HEK293T (cell line): ENCODE data around the gene CAPRIN1.

ENCODE experiments used
- BHLHE40 ChIP-seq: fragments of 450-650 bp; IDR thresholded peaks from 2 replicates; pipeline ENCODE4 v1.6.1; 2016; ENCODE audit warnings: mild to moderate bottlenecking, moderate library complexity, borderline replicate concordance
- CTBP1 ChIP-seq: fragments of 450-650 bp; IDR thresholded peaks from 2 replicates; pipeline ENCODE4 v1.6.1; 2016; ENCODE audit warnings: borderline replicate concordance
- FOXA1 ChIP-seq: fragments of 450-650 bp; IDR thresholded peaks from 2 replicates; pipeline ENCODE4 v1.6.1; 2016; ENCODE audit warnings: mild to moderate bottlenecking
- FOXK2 ChIP-seq: fragments of 450-650 bp; IDR thresholded peaks from 2 replicates; pipeline ENCODE4 v1.6.1; 2016; ENCODE audit warnings: mild to moderate bottlenecking
- HDGF ChIP-seq: fragments of 450-650 bp; IDR thresholded peaks from 2 replicates; pipeline ENCODE4 v1.6.1; 2017; ENCODE audit warnings: antibody characterized with exemption, borderline replicate concordance
- L3MBTL2 ChIP-seq: fragments of 450-650 bp; conservative IDR thresholded peaks from 2 replicates; pipeline ENCODE4 v1.6.1; 2016; ENCODE audit warnings: mild to moderate bottlenecking
- NFRKB ChIP-seq: fragments of 450-650 bp; IDR thresholded peaks from 2 replicates; pipeline ENCODE4 v1.6.1; 2016; ENCODE audit warnings: mild to moderate bottlenecking, moderate library complexity
- SP1 ChIP-seq: fragments of 450-650 bp; IDR thresholded peaks from 2 replicates; pipeline ENCODE4 v1.6.1; 2017
- SUZ12 ChIP-seq: fragments of 450-650 bp; IDR thresholded peaks from 2 replicates; pipeline ENCODE4 v1.6.1; 2016; ENCODE audit warnings: mild to moderate bottlenecking
- TARDBP ChIP-seq: fragments of 450-650 bp; IDR thresholded peaks from 2 replicates; pipeline ENCODE4 v1.6.1; 2016
- TF ChIP-seq, protein P1 (sequence below): fragments of 450-650 bp; IDR thresholded peaks from 2 replicates; pipeline ENCODE4 v1.6.1; 2016

- TF ChIP-seq NFRKB (no peak), BHLHE40 (no peak), FOXA1 (no peak), TARDBP (no peak), CTBP1 (no peak), HDGF (no peak), L3MBTL2 (no peak), SP1 (no peak), FOXK2 (no peak), SUZ12 (no peak)
- TF ChIP-seq, protein P1, sequence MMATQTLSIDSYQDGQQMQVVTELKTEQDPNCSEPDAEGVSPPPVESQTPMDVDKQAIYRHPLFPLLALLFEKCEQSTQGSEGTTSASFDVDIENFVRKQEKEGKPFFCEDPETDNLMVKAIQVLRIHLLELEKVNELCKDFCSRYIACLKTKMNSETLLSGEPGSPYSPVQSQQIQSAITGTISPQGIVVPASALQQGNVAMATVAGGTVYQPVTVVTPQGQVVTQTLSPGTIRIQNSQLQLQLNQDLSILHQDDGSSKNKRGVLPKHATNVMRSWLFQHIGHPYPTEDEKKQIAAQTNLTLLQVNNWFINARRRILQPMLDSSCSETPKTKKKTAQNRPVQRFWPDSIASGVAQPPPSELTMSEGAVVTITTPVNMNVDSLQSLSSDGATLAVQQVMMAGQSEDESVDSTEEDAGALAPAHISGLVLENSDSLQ: no peak
Observed at GRCh38 chr11:34149274-34149673, 97.7 kb downstream of the CAPRIN1 start.
